ENCODE results near the gene IFT122. TPM values are rescaled to one million over a fixed set of nuclear protein-coding genes. Genes with fewer than 3 reads are reported as not detected.

IFT122 gene
- total and polyA plus RNA-seq, 9 donors, result 20.8 to 58.1 (median 45.6) TPM

DNA sequence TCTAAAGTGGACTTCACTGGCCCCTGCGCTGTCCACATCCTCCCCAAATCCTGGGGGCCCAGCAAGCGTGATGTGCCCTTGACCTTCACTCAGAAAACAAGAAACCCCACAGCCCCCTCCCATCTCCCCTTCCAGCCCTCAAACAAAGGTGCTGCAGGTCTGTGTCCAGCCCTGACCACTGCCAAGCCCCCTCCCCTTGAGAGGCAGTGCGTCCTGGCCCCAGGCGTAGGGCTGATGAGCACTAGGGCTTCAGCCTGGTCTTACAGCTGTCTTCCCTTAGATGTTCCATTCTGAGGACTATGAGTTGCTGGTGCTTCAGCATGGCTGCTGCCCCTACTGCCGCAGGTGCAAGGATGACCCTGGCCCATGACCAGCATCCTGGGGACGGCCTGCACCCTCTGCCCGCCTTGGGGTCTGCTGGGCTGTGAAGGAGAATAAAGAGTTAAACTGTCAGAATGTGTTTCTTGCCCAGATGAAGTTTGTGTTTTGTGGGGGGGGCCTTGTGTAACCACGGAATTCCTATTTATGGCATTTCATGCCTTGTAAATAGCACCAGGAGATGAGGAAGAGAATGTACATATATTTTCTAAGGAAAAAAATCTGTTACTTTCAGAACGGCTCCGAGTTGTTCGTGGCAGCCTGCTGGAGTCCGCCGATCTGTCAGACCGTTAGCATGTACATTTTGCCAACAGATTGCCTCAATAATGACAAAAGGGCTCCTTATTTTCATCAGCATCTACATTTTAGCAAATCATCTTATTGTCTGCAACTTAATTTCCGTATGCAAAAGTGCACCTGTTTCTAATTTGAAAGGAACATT is 80.1 kb downstream of the IFT122 start:
- H3K36me3 ChIP-seq, result no peaks in the 10 kb centered on the region

DNA sequence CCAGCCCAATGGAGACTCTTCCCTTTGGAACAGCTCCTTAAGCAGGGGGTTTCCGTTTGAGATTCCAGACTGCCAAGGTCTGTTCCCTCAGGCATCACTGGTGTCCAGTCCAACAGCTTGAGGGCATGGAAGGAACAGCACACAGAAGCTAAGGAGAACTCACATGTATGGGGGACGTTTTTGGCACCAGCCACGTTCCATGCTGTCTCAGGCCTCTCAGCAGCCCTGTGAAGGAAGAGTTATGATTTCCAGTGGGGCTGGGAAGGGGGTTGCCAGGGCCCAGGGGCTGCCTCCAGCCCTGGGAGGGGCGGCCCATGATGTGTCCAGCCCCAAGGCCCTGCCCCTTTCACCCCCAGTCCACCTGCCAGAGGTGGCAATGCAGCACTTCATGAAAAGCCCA is 80.9 kb downstream of the IFT122 start:
- no peak overlapping the region for H3K4me3 ChIP-seq
- TF ChIP-seq, protein P1, sequence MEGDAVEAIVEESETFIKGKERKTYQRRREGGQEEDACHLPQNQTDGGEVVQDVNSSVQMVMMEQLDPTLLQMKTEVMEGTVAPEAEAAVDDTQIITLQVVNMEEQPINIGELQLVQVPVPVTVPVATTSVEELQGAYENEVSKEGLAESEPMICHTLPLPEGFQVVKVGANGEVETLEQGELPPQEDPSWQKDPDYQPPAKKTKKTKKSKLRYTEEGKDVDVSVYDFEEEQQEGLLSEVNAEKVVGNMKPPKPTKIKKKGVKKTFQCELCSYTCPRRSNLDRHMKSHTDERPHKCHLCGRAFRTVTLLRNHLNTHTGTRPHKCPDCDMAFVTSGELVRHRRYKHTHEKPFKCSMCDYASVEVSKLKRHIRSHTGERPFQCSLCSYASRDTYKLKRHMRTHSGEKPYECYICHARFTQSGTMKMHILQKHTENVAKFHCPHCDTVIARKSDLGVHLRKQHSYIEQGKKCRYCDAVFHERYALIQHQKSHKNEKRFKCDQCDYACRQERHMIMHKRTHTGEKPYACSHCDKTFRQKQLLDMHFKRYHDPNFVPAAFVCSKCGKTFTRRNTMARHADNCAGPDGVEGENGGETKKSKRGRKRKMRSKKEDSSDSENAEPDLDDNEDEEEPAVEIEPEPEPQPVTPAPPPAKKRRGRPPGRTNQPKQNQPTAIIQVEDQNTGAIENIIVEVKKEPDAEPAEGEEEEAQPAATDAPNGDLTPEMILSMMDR (IDR thresholded peaks at IDR 0.05), result no peak
- TF ChIP-seq POLR2A (IDR thresholded peaks at IDR 0.05) (no peak), EP300 (IDR thresholded peaks at IDR 0.05) (no peak)
- no peak for DNase-seq
- H3K9me3 ChIP-seq, result no peaks in the 10 kb centered on the region
- intact Hi-C loops (cut with DNase I), result no loop called here
- no peaks in the 10 kb centered on the region for H3K36me3 ChIP-seq
- no peaks in the 10 kb centered on the region for H3K4me1 ChIP-seq (ENCODE audit: insufficient read depth)
- no peak overlapping the region for H3K27ac ChIP-seq
- 67 to 75% (median 74%) methylated on average over 4 of the region's 4 CpGs for WGBS, 3 donors
- H3K27me3 ChIP-seq, result no peaks in the 10 kb centered on the region

More for the DNA sequence above, 80.1 kb downstream of the IFT122 start:
- 88 to 90% (median 90%) methylated on average over 15 of the region's 15 CpGs for WGBS, 3 donors
- DNase-seq, result no peak
- H3K27me3 ChIP-seq, result no peaks in the 10 kb centered on the region
- H3K4me1 ChIP-seq (ENCODE audit: insufficient read depth), result no peaks in the 10 kb centered on the region
- H3K27ac ChIP-seq, result no peak overlapping the region
- H3K9me3 ChIP-seq, result no peaks in the 10 kb centered on the region
- no peak overlapping the region for H3K4me3 ChIP-seq
- TF ChIP-seq, protein P1 (IDR thresholded peaks at IDR 0.05), result no peak
- TF ChIP-seq EP300 (IDR thresholded peaks at IDR 0.05), result no peak
- TF ChIP-seq POLR2A (IDR thresholded peaks at IDR 0.05), result no peak
- intact Hi-C loops (cut with DNase I), result no loop called here

DNA sequence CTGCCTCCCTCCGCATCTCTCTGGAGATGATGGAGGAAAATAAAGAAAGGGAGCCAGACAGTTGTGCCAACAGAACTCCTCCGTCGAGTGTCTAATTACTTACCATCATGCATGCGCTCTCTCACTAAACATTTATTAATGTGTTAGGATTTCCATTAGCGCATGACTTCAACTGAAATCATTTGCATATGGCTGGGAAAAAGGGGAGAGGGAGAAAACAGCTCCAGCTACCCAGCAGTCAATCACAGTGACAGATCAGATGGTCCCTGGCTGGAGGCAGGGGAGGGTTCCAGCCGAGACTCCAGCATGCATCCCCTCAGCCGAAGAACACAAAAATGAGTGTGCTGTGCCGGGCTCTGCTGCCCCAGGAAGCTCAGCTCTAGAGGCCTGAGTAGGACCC is 81.6 kb downstream of the IFT122 start:
- Histone ChIP-seq H3K9me3 (no peaks in the 10 kb centered on the region), H3K4me3 (no peak overlapping the region), H3K36me3 (no peaks in the 10 kb centered on the region), H3K27ac (no peak overlapping the region), H3K4me1 (ENCODE audit: insufficient read depth) (no peaks in the 10 kb centered on the region), H3K27me3 (no peaks in the 10 kb centered on the region)
- no peak for DNase-seq
- TF ChIP-seq EP300 (IDR thresholded peaks at IDR 0.05) (no peak), POLR2A (IDR thresholded peaks at IDR 0.05) (no peak)
- TF ChIP-seq, protein P1 (IDR thresholded peaks at IDR 0.05), result no peak
- 64 to 72% (median 70%) methylated on average over 8 of the region's 8 CpGs for WGBS, 3 donors
- intact Hi-C loops (cut with DNase I), result no loop called here

DNA sequence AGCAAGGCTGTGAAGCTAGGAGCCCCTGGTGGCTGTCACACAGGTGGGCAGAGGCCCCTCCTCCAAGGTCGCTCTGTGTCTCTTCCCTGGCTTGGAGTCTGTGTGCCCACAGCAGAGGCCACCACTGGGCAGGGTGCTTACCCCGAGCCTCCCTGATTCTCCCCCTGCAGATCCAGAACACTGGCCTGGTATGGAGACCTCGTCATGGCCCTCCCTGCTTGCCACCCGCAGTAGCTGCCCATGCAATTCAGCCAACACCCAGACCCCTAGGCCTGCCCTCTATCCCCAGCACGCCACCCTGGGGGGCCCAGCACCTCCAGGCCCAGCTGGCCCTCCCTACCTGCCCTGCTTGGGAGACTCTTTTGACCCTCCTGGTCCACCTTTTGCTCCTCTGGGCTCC is 82.9 kb downstream of the IFT122 start:
- TF ChIP-seq, protein P1 (IDR thresholded peaks at IDR 0.05), result no peak
- no peak for TF ChIP-seq POLR2A (IDR thresholded peaks at IDR 0.05)
- TF ChIP-seq EP300 (IDR thresholded peaks at IDR 0.05), result no peak
- H3K9me3 ChIP-seq, result no peaks in the 10 kb centered on the region
- H3K36me3 ChIP-seq, result no peaks in the 10 kb centered on the region
- 87 to 94% (median 90%) methylated on average over 5 of the region's 5 CpGs for WGBS, 3 donors
- no peak overlapping the region for H3K27ac ChIP-seq
- intact Hi-C loops (cut with DNase I), result no loop called here
- H3K4me1 ChIP-seq (ENCODE audit: insufficient read depth), result no peaks in the 10 kb centered on the region
- no peaks in the 10 kb centered on the region for H3K27me3 ChIP-seq
- H3K4me3 ChIP-seq, result no peak overlapping the region
- no peak for DNase-seq
